GM21786 (cell line): ENCODE measurements around the gene EIPR1.
"Not testable (repeated sequence)": the region's sequence is repeated elsewhere in the genome, so short reads cannot be mapped to it uniquely, and the experiment has no call there.

Source experiments
- ATAC-seq: cut with Tn5 transposase; IDR thresholded peaks from one replicate; pipeline ENCODE4 v1.9.1; 2021; ENCODE audit not compliant: unreplicated experiment

Gene EIPR1

GRCh38 chr2:3291113-3291512 lies 86.5 kb downstream of the EIPR1 start:
- no peak for ATAC-seq

- no peak for ATAC-seq
Measured at GRCh38 chr2:3290655-3291054, 87.0 kb downstream of the EIPR1 start.

- ATAC-seq, result no peak
Measured at GRCh38 chr2:3289971-3290370, 87.6 kb downstream of the EIPR1 start.

GRCh38 chr2:3289526-3289925 lies 88.1 kb downstream of the EIPR1 start:
- ATAC-seq, result no peak

- no peak for ATAC-seq
Measured at GRCh38 chr2:3289171-3289515, 88.5 kb downstream of the EIPR1 start.

GRCh38 chr2:3288470-3289170 lies 89.0 kb downstream of the EIPR1 start:
- no peak for ATAC-seq

GRCh38 chr2:3287896-3288295 lies 89.7 kb downstream of the EIPR1 start:
- no peak for ATAC-seq

GRCh38 chr2:3286646-3287036 lies 91.0 kb downstream of the EIPR1 start:
- ATAC-seq, result not testable (repeated sequence)

- ATAC-seq, result no peak
Measured at GRCh38 chr2:3285901-3286645, 91.5 kb downstream of the EIPR1 start.

GRCh38 chr2:3284657-3285630 lies 92.7 kb downstream of the EIPR1 start:
- no peak for ATAC-seq

GRCh38 chr2:3283876-3284656 lies 93.6 kb downstream of the EIPR1 start:
- not testable (repeated sequence) for ATAC-seq

- ATAC-seq, result no peak
Measured at GRCh38 chr2:3283206-3283605, 94.4 kb downstream of the EIPR1 start.

GRCh38 chr2:3282056-3282998 lies 95.3 kb downstream of the EIPR1 start:
- ATAC-seq, result no peak

- ATAC-seq, result no peak
Measured at GRCh38 chr2:3280683-3281520, 96.7 kb downstream of the EIPR1 start.

- ATAC-seq, result no peak
Measured at GRCh38 chr2:3280197-3280596, 97.4 kb downstream of the EIPR1 start.

GRCh38 chr2:3279236-3279960 lies 98.2 kb downstream of the EIPR1 start:
- no peak for ATAC-seq

- ATAC-seq, result no peak
Measured at GRCh38 chr2:3278521-3279218, 98.9 kb downstream of the EIPR1 start.
